Neural crest cell (in vitro differentiated cells): ENCODE measurements around the gene EHBP1. TPM values are rescaled to one million over a fixed set of nuclear protein-coding genes. Genes with fewer than 3 reads are reported as not detected.
A peak's percentile ranks its signal among the peaks of the same experiment; 100 is the strongest.

Source experiments
- DNase-seq: peaks from one replicate; pipeline ENCODE4 v3.0.0; 2021; ENCODE audit warnings: low read depth, mixed read lengths, low spot score
- H3K27ac Mint-ChIP-seq: one replicate; pipeline ENCODE4 v1.8.0; 2021; ENCODE audit warnings: mild to moderate bottlenecking, mixed read lengths; ENCODE audit not compliant: unreplicated experiment
- H3K27me3 Mint-ChIP-seq: 2 replicates; pipeline ENCODE4 v1.8.0; 2021; ENCODE audit warnings: low read depth, mild to moderate bottlenecking, mixed read lengths
- H3K36me3 Mint-ChIP-seq: 2 replicates; pipeline ENCODE4 v1.8.0; 2021; ENCODE audit warnings: low read depth, mild to moderate bottlenecking, mixed read lengths
- H3K4me1 Mint-ChIP-seq: 2 replicates; pipeline ENCODE4 v1.8.0; 2021; ENCODE audit warnings: mixed read lengths
- H3K4me3 Mint-ChIP-seq: one replicate; pipeline ENCODE4 v1.8.0; 2021; ENCODE audit warnings: mild to moderate bottlenecking, mixed read lengths
- H3K9me3 Mint-ChIP-seq: 2 replicates; pipeline ENCODE4 v1.8.0; 2021; ENCODE audit warnings: mixed read lengths
- CTCF ChIP-seq: fragments of 200-600 bp; sonication (generic); conservative IDR thresholded peaks from 2 replicates; pipeline ENCODE4 v1.5.0; 2021; ENCODE audit warnings: antibody characterized with exemption, mild to moderate bottlenecking
- total RNA-seq: library from RNA; stranded (reverse); gene quantifications from 2 replicates; pipeline ENCODE4 v1.2.1, GENCODE V29; 2021

Gene EHBP1
- total RNA-seq, 1 donor from 2014 or later = 42.3 TPM

GRCh38 chr2:63049211-63049969 is 343.9 kb downstream of the EHBP1 start:
- Mint-ChIP-seq H3K4me1 (peaks cover 56% of the 10 kb centered on the region), H3K27me3 (peaks cover 96% of the 10 kb centered on the region), H3K9me3 (no peaks in the 10 kb centered on the region), H3K27ac (peak overlapping the region; percentile 91), H3K36me3 (peaks cover 16% of the 10 kb centered on the region), H3K4me3 (peak overlapping the region; percentile 88)
- TF ChIP-seq CTCF = no peak
- peak; percentile 12 for DNase-seq

GRCh38 chr2:63049970-63050333 is 344.4 kb downstream of the EHBP1 start:
- DNase-seq = peak; percentile 18
- peaks cover 96% of the 10 kb centered on the region for H3K27me3 Mint-ChIP-seq
- no peaks in the 10 kb centered on the region for H3K9me3 Mint-ChIP-seq
- peak overlapping the region; percentile 88 for H3K4me3 Mint-ChIP-seq
- peaks cover 53% of the 10 kb centered on the region for H3K4me1 Mint-ChIP-seq
- TF ChIP-seq CTCF = no peak
- peaks cover 16% of the 10 kb centered on the region for H3K36me3 Mint-ChIP-seq
- H3K27ac Mint-ChIP-seq = peak overlapping the region; percentile 38

GRCh38 chr2:63050334-63051041 is 345.0 kb downstream of the EHBP1 start, which contains the start of gene OTX1:
Gene OTX1, plus strand, starts transcription at chr2:63050830. Its CDS starts 2,161 bp downstream, at chr2:63052991.
- TF ChIP-seq CTCF = no peak
- DNase-seq = peak; percentile 34
- peaks cover 96% of the 10 kb centered on the region for H3K27me3 Mint-ChIP-seq
- peak within 1 kb of the TSS; percentile 88 for H3K4me3 Mint-ChIP-seq
- peak within 1 kb of the TSS; percentile 38 for H3K27ac Mint-ChIP-seq
- H3K9me3 Mint-ChIP-seq = no peaks in the 10 kb centered on the region
- peaks cover 50% of the 10 kb centered on the region for H3K4me1 Mint-ChIP-seq
- peaks cover 10% of the 10 kb centered on the region for H3K36me3 Mint-ChIP-seq

GRCh38 chr2:63051042-63051794 is 345.7 kb downstream of the EHBP1 start:
- peak overlapping the region; percentile 84 for H3K4me3 Mint-ChIP-seq
- H3K27ac Mint-ChIP-seq = no peak overlapping the region
- peaks cover 11% of the 10 kb centered on the region for H3K36me3 Mint-ChIP-seq
- peaks cover 56% of the 10 kb centered on the region for H3K4me1 Mint-ChIP-seq
- peak; percentile 27 for TF ChIP-seq CTCF
- DNase-seq = no peak
- H3K27me3 Mint-ChIP-seq = peaks cover 96% of the 10 kb centered on the region
- no peaks in the 10 kb centered on the region for H3K9me3 Mint-ChIP-seq

GRCh38 chr2:63051795-63052333 is 346.4 kb downstream of the EHBP1 start:
- no peak for DNase-seq
- Mint-ChIP-seq H3K27me3 (peaks cover 96% of the 10 kb centered on the region), H3K27ac (no peak overlapping the region), H3K4me1 (peaks cover 57% of the 10 kb centered on the region), H3K9me3 (no peaks in the 10 kb centered on the region), H3K36me3 (peaks cover 13% of the 10 kb centered on the region), H3K4me3 (peak overlapping the region; percentile 85)
- no peak for TF ChIP-seq CTCF
